ENCODE results near the gene STX18.
A peak's percentile ranks its signal among the peaks of the same experiment; 100 is the strongest.
"Not testable (repeated sequence)": the region's sequence is repeated elsewhere in the genome, so short reads cannot be mapped to it uniquely, and the experiment has no call there.

Gene STX18

GRCh38 chr4:4541661-4542570 is at the start of gene STX18:
Gene STX18, minus strand, starts transcription at chr4:4542048. Its CDS starts 84 bp downstream, at chr4:4541964.
- DNase-seq = peak; percentile 79

GRCh38 chr4:4591071-4591470 is 49.2 kb upstream of the STX18 start:
- no peak for DNase-seq

GRCh38 chr4:4590546-4590945 is 48.7 kb upstream of the STX18 start:
- DNase-seq = no peak

- no peak for DNase-seq
These were observed 43.3 kb upstream of the STX18 start for GRCh38 chr4:4585012-4585670.

GRCh38 chr4:4583606-4584005 is 41.8 kb upstream of the STX18 start:
- DNase-seq = no peak

GRCh38 chr4:4582653-4583052 is 40.8 kb upstream of the STX18 start:
- DNase-seq = no peak

GRCh38 chr4:4580494-4580893 is 38.6 kb upstream of the STX18 start:
- no peak for DNase-seq

- DNase-seq = no peak
These were observed 37.1 kb upstream of the STX18 start for GRCh38 chr4:4578981-4579380.

GRCh38 chr4:4577359-4577875 is 35.6 kb upstream of the STX18 start:
- DNase-seq = no peak

- peak; percentile 53 for DNase-seq
These were observed 33.7 kb upstream of the STX18 start for GRCh38 chr4:4575284-4576211.

GRCh38 chr4:4574792-4575191 is 32.9 kb upstream of the STX18 start:
- peak; percentile 57 for DNase-seq

GRCh38 chr4:4574052-4574451 is 32.2 kb upstream of the STX18 start:
- DNase-seq = no peak

- DNase-seq = no peak
These were observed 31.0 kb upstream of the STX18 start for GRCh38 chr4:4572821-4573220.

GRCh38 chr4:4569861-4570260 is 28.0 kb upstream of the STX18 start:
- not testable (repeated sequence) for DNase-seq

- no peak for DNase-seq
These were observed 27.1 kb upstream of the STX18 start for GRCh38 chr4:4568806-4569427.

GRCh38 chr4:4566359-4566758 is 24.5 kb upstream of the STX18 start:
- DNase-seq = not testable (repeated sequence)

GRCh38 chr4:4564522-4564921 is 22.7 kb upstream of the STX18 start:
- no peak for DNase-seq

- no peak for DNase-seq
These were observed 18.8 kb upstream of the STX18 start for GRCh38 chr4:4560642-4561041.

GRCh38 chr4:4560136-4560535 is 18.3 kb upstream of the STX18 start:
- DNase-seq = no peak

GRCh38 chr4:4559596-4559995 is 17.7 kb upstream of the STX18 start:
- DNase-seq = no peak

- no peak for DNase-seq
These were observed 17.0 kb upstream of the STX18 start for GRCh38 chr4:4558881-4559280.

- DNase-seq = no peak
These were observed 14.1 kb upstream of the STX18 start for GRCh38 chr4:4555916-4556315.

All from NCI-H2227 treated with DMSO at 0.1 percent for 48 hours (cell line).